OCI-LY1 (cell line): Measurements from ENCODE around the gene SPOCD1.

Experiments
- H2AFZ ChIP-seq: fragments of 200-600 bp; sonication (generic), shearing (Covaris generic); 2 replicates; pipeline ENCODE4 v1.6.0; 2014; ENCODE audit warnings: antibody characterized with exemption, mild to moderate bottlenecking, low read length
- H3F3A ChIP-seq: fragments of 200-600 bp; sonication (generic), shearing (Covaris generic); 2 replicates; pipeline ENCODE4 v1.6.0; 2014; ENCODE audit warnings: mild to moderate bottlenecking, antibody characterized with exemption, low read length, moderate library complexity; ENCODE audit not compliant: insufficient read depth
- H3K27ac ChIP-seq: fragments of 200-600 bp; sonication (generic); 2 replicates; pipeline ENCODE4 v1.5.1; 2014; ENCODE audit warnings: low read length, mixed run types, mild to moderate bottlenecking, low read depth; ENCODE audit not compliant: poor library complexity, severe bottlenecking
- H3K27me3 ChIP-seq: fragments of 200-600 bp; sonication (generic); 2 replicates; pipeline ENCODE4 v1.6.0; 2014; ENCODE audit warnings: antibody characterized with exemption, mild to moderate bottlenecking, low read length, moderate library complexity; ENCODE audit not compliant: insufficient read depth
- H3K36me3 ChIP-seq: fragments of 200-600 bp; sonication (generic); 2 replicates; pipeline ENCODE4 v1.6.1; 2014; ENCODE audit warnings: mild to moderate bottlenecking, antibody characterized with exemption, low read length, moderate library complexity, mixed read lengths; ENCODE audit not compliant: insufficient read depth
- H3K4me1 ChIP-seq: fragments of 200-600 bp; sonication (generic); 2 replicates; pipeline ENCODE4 v1.5.1; 2014; ENCODE audit warnings: mild to moderate bottlenecking, low read length, moderate library complexity; ENCODE audit not compliant: insufficient read depth, severe bottlenecking
- H3K4me2 ChIP-seq: fragments of 200-600 bp; sonication (generic), shearing (Covaris generic); 2 replicates; pipeline ENCODE4 v1.6.1; 2014; ENCODE audit warnings: low read length
- H3K4me3 ChIP-seq: fragments of 200-600 bp; sonication (generic); 2 replicates; pipeline ENCODE4 v1.5.1; 2014; ENCODE audit warnings: low read length, low read depth, mild to moderate bottlenecking, mixed read lengths; ENCODE audit not compliant: poor library complexity, severe bottlenecking
- H3K79me2 ChIP-seq: fragments of 200-600 bp; shearing (Covaris generic); 2 replicates; pipeline ENCODE4 v1.6.1; 2016; ENCODE audit warnings: mixed run types, low read length, mixed read lengths; ENCODE audit not compliant: insufficient read depth
- H3K9ac ChIP-seq: fragments of 200-600 bp; sonication (generic), shearing (Covaris generic); 2 replicates; pipeline ENCODE4 v1.6.1; 2014; ENCODE audit warnings: mild to moderate bottlenecking, low read length, mixed read lengths
- H3K9me2 ChIP-seq: fragments of 200-600 bp; sonication (generic), shearing (Covaris generic); 2 replicates; pipeline ENCODE4 v1.6.1; 2014; ENCODE audit warnings: low read depth, mild to moderate bottlenecking, low read length, mixed read lengths
- H3K9me3 ChIP-seq: fragments of 200-600 bp; shearing (Covaris generic); 2 replicates; pipeline ENCODE4 v1.6.1; 2014; ENCODE audit warnings: low read length, mixed read lengths
- H4K20me1 ChIP-seq: fragments of 200-600 bp; sonication (generic), shearing (Covaris generic); 2 replicates; pipeline ENCODE4 v1.6.0; 2016; ENCODE audit warnings: mild to moderate bottlenecking, low read length; ENCODE audit not compliant: insufficient read depth
- EZH2 ChIP-seq: fragments of 200-600 bp; sonication (generic), shearing (Covaris generic); IDR thresholded peaks from 2 replicates; pipeline ENCODE4 v1.8.0; 2017; ENCODE audit warnings: borderline replicate concordance, mixed run types, mild to moderate bottlenecking, antibody characterized with exemption, low read length, moderate library complexity, mixed read lengths
- TF ChIP-seq, protein P1 (sequence below): fragments of 200-600 bp; sonication (generic), shearing (Covaris generic); IDR thresholded peaks from 2 replicates; pipeline ENCODE4 v1.5.1; 2017; ENCODE audit warnings: mild to moderate bottlenecking, antibody characterized with exemption, low read length, moderate library complexity, mixed read lengths

Gene SPOCD1

GRCh38 chr1:31795801-31796621 lies 19.8 kb downstream of the SPOCD1 start:
- H3K9ac ChIP-seq: no peak overlapping the region

GRCh38 chr1:31795096-31795675 lies 20.6 kb downstream of the SPOCD1 start:
- Histone ChIP-seq H3K4me2 (no peak overlapping the region), H3K36me3 (no peaks in the 10 kb centered on the region), H3K27me3 (0 out of 2 replicates have a peak, but pooled peaks cover 10% of the 10 kb centered on the region), H3K9ac (no peak overlapping the region), H3K79me2 (no peaks in the 10 kb centered on the region), H3K4me3 (no peak overlapping the region), H3F3A (no peaks in the 10 kb centered on the region), H3K27ac (no peak overlapping the region), H3K9me3 (no peaks in the 10 kb centered on the region), H3K9me2 (no peaks in the 10 kb centered on the region), H3K4me1 (no peaks in the 10 kb centered on the region), H2AFZ (no peak overlapping the region), H4K20me1 (no peaks in the 10 kb centered on the region)
- TF ChIP-seq EZH2: no peak
- TF ChIP-seq, protein P1, sequence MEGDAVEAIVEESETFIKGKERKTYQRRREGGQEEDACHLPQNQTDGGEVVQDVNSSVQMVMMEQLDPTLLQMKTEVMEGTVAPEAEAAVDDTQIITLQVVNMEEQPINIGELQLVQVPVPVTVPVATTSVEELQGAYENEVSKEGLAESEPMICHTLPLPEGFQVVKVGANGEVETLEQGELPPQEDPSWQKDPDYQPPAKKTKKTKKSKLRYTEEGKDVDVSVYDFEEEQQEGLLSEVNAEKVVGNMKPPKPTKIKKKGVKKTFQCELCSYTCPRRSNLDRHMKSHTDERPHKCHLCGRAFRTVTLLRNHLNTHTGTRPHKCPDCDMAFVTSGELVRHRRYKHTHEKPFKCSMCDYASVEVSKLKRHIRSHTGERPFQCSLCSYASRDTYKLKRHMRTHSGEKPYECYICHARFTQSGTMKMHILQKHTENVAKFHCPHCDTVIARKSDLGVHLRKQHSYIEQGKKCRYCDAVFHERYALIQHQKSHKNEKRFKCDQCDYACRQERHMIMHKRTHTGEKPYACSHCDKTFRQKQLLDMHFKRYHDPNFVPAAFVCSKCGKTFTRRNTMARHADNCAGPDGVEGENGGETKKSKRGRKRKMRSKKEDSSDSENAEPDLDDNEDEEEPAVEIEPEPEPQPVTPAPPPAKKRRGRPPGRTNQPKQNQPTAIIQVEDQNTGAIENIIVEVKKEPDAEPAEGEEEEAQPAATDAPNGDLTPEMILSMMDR: no peak

More at GRCh38 chr1:31795801-31796621, 19.8 kb downstream of the SPOCD1 start:
- no peaks in the 10 kb centered on the region for H3K79me2 ChIP-seq
- H3K36me3 ChIP-seq: no peaks in the 10 kb centered on the region
- H3K4me3 ChIP-seq: no peak overlapping the region
- no peaks in the 10 kb centered on the region for H3K4me1 ChIP-seq
- no peak overlapping the region for H3K4me2 ChIP-seq
- no peaks in the 10 kb centered on the region for H3K9me3 ChIP-seq
- H3F3A ChIP-seq: no peaks in the 10 kb centered on the region
- TF ChIP-seq, protein P1: no peak
- no peak for TF ChIP-seq EZH2
- no peaks in the 10 kb centered on the region for H3K9me2 ChIP-seq
- no peak overlapping the region for H3K27ac ChIP-seq
- no peak overlapping the region for H2AFZ ChIP-seq
- no peaks in the 10 kb centered on the region for H4K20me1 ChIP-seq
- H3K27me3 ChIP-seq: 0 out of 2 replicates have a peak, but pooled peaks cover 10% of the 10 kb centered on the region

DNA sequence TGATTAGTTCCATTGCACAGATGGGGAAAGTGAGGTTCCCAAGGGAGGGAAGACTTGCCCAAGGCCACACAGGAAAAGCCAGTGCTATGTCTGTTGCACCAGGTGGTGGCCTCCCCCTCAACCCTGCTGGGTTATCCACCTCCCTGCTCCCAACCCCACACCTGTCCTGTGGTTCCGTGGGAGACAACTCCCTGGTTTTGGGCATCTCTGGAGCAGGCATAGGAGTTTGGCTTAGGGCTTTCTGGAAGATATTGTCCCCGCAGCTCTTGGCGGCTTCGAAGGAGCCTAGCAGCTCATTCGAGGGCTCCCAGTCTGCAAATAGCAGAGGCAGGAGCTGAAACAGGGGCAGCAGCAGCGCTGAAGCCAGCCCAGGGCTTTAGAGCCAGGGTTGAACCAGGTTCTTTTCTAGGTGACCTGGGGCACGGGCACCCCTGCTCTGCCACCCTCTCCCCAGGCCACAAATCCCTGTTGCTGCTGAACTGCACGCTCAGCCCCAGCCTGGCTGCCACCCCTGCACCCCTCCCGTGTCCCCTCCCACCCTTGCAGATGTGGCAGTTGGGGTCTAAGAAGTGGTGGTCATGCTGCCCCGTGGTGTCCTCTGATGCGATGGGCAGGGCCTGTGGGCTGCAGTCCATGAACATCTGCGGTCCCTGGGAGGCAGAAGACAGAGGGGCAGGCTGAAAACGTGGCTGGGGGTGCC lies 22.1 kb downstream of the SPOCD1 start:
- Histone ChIP-seq H3K4me3 (no peak overlapping the region), H4K20me1 (no peaks in the 10 kb centered on the region), H3K9ac (no peak overlapping the region), H3K79me2 (no peaks in the 10 kb centered on the region), H3K9me2 (no peaks in the 10 kb centered on the region), H3K27me3 (0 out of 2 replicates have a peak, but pooled peaks cover 10% of the 10 kb centered on the region), H3K27ac (no peak overlapping the region), H3K4me2 (no peak overlapping the region), H3K4me1 (no peaks in the 10 kb centered on the region), H3K9me3 (no peaks in the 10 kb centered on the region), H3K36me3 (no peaks in the 10 kb centered on the region), H3F3A (no peaks in the 10 kb centered on the region), H2AFZ (no peak overlapping the region)
- TF ChIP-seq, protein P1: no peak
- TF ChIP-seq EZH2: no peak
